ENCODE data around the gene CCL22. TPM values are rescaled to one million over a fixed set of nuclear protein-coding genes. Genes with fewer than 3 reads are reported as not detected.

Gene CCL22
- total RNA-seq, 2 experiments from 2014 or later = not detected

DNA sequence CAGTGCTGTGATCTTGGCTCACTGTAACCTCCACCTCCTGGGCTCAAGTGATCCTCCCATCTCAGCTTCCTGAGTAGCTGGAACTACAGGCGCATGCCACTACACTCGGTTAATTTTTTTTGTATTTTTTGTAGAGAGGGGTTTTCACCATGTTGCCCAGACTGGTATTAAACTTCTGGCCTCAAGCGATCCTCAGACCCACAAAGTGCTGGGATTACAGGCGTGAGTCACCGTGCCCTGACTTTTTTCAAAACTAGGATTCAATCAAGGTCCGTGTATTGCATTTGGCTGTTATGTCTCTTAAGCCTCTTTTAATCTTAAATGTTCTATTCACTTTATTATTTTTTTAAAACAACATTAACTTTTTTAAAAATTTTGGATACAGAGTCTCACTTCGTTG is 4.3 kb upstream of the CCL22 start:
- no peak overlapping the region for H3K27ac ChIP-seq (ENCODE audit: low read depth in 1 of 2, low read length in 2 of 2)

GRCh38 chr16:57355898-57356414 is 2.6 kb upstream of the CCL22 start:
- CTCF ChIA-PET = no interaction called here

More for the DNA sequence above, 4.3 kb upstream of the CCL22 start:
- CTCF ChIA-PET = no interaction called here
- H3K27ac Mint-ChIP-seq = no peak overlapping the region
- intact Hi-C loops (cut with DNase I, micrococcal nuclease) = no loop called here
- no peaks in the 10 kb centered on the region for H3K36me3 ChIP-seq (ENCODE audit: insufficient read depth, low read length)
- POLR2A ChIA-PET = no interaction called here
- H3K4me1 ChIP-seq (ENCODE audit: insufficient read depth, low read length) = peaks cover under 1% of the 10 kb centered on the region
- TF ChIP-seq CTCF (IDR thresholded peaks at IDR 0.05) = no peak
- no peaks in the 10 kb centered on the region for H3K9me3 ChIP-seq (ENCODE audit: control insufficient read depth in 1 of 2, insufficient read depth in 1 of 2, low read length in 2 of 2)
- ATAC-seq (ENCODE audit: poor library complexity) (no peak), DNase-seq (no peak)
- H3K4me1 Mint-ChIP-seq (ENCODE audit: low read depth) = peaks cover 5% of the 10 kb centered on the region
- H3K27me3 ChIP-seq (ENCODE audit: control insufficient read depth in 1 of 2, insufficient read depth in 2 of 2, low read length in 2 of 2) = peaks cover 1 to 8% of the 10 kb centered on the region in 2 experiments
- H3K4me3 ChIP-seq (ENCODE audit: low read length) = no peak overlapping the region
- no peaks in the 10 kb centered on the region for H3K36me3 Mint-ChIP-seq (ENCODE audit: low read depth)
- H3K4me3 Mint-ChIP-seq = no peak overlapping the region
- H3K27me3 Mint-ChIP-seq = peaks cover 11% of the 10 kb centered on the region
- H3K9me3 Mint-ChIP-seq = no peaks in the 10 kb centered on the region

GRCh38 chr16:57356547-57356946 is 2.0 kb upstream of the CCL22 start:
- Mint-ChIP-seq H3K36me3 (ENCODE audit: low read depth) (no peaks in the 10 kb centered on the region), H3K27ac (no peak overlapping the region), H3K9me3 (no peaks in the 10 kb centered on the region), H3K4me1 (ENCODE audit: low read depth) (no peaks in the 10 kb centered on the region), H3K27me3 (no peaks in the 10 kb centered on the region), H3K4me3 (no peak overlapping the region)
- intact Hi-C loops (cut with DNase I, micrococcal nuclease) = no loop called here
- Histone ChIP-seq H3K4me3 (ENCODE audit: low read length) (no peak overlapping the region), H3K4me1 (ENCODE audit: insufficient read depth, low read length) (no peaks in the 10 kb centered on the region), H3K27me3 (ENCODE audit: control insufficient read depth in 1 of 2, insufficient read depth in 2 of 2, low read length in 2 of 2) (no peaks in the 10 kb centered on the region), H3K27ac (ENCODE audit: low read depth in 1 of 2, low read length in 2 of 2) (no peak overlapping the region), H3K36me3 (ENCODE audit: insufficient read depth, low read length) (no peaks in the 10 kb centered on the region), H3K9me3 (ENCODE audit: control insufficient read depth in 1 of 2, insufficient read depth in 1 of 2, low read length in 2 of 2) (no peaks in the 10 kb centered on the region)
- DNase-seq (no peak), ATAC-seq (ENCODE audit: poor library complexity) (no peak)
- no peak for TF ChIP-seq CTCF (IDR thresholded peaks at IDR 0.05)
- ChIA-PET POLR2A (no interaction called here), CTCF (no interaction called here)

More at GRCh38 chr16:57355898-57356414, 2.6 kb upstream of the CCL22 start:
- H3K27ac Mint-ChIP-seq = no peak overlapping the region
- intact Hi-C loops (cut with DNase I, micrococcal nuclease) = no loop called here
- H3K4me1 Mint-ChIP-seq (ENCODE audit: low read depth) = no peaks in the 10 kb centered on the region
- POLR2A ChIA-PET = no interaction called here
- no peaks in the 10 kb centered on the region for H3K36me3 Mint-ChIP-seq (ENCODE audit: low read depth)
- Histone ChIP-seq H3K27ac (ENCODE audit: low read depth in 1 of 2, low read length in 2 of 2) (no peak overlapping the region), H3K4me3 (ENCODE audit: low read length) (no peak overlapping the region), H3K4me1 (ENCODE audit: insufficient read depth, low read length) (no peaks in the 10 kb centered on the region), H3K9me3 (ENCODE audit: control insufficient read depth in 1 of 2, insufficient read depth in 1 of 2, low read length in 2 of 2) (no peaks in the 10 kb centered on the region), H3K27me3 (ENCODE audit: control insufficient read depth in 1 of 2, insufficient read depth in 2 of 2, low read length in 2 of 2) (no peaks in the 10 kb centered on the region), H3K36me3 (ENCODE audit: insufficient read depth, low read length) (no peaks in the 10 kb centered on the region)
- DNase-seq = no peak
- H3K4me3 Mint-ChIP-seq = no peak overlapping the region
- TF ChIP-seq CTCF (IDR thresholded peaks at IDR 0.05) = no peak
- H3K9me3 Mint-ChIP-seq = no peaks in the 10 kb centered on the region
- no peak for ATAC-seq (ENCODE audit: poor library complexity)
- no peaks in the 10 kb centered on the region for H3K27me3 Mint-ChIP-seq
